Endothelial cell (in vitro differentiated cells): ENCODE measurements around the gene HACE1. TPM values are rescaled to one million over a fixed set of nuclear protein-coding genes. Genes with fewer than 3 reads are reported as not detected.

Source experiments
- total RNA-seq: library from RNA; stranded (reverse); fragmentation: NEBNext Ultra II Directional; extraction: Animal tissue kit (Norgen Biotek cat#: 25700); gene quantifications from one replicate; pipeline ENCODE4 v1.2.1, GENCODE V29; 2021; ENCODE audit not compliant: unreplicated experiment

HACE1 gene
- total RNA-seq, 1 donor from 2014 or later = 23.0 TPM

Other genes with a start within 250 kb of the HACE1 start
- gene LIN28B, start 97.2 kb upstream of the HACE1 start, total RNA-seq = 36.9 TPM